ENCODE data around the gene TBC1D13.
"Not testable (repeated sequence)": the region's sequence is repeated elsewhere in the genome, so short reads cannot be mapped to it uniquely, and the experiment has no call there.

The TBC1D13 gene

DNA sequence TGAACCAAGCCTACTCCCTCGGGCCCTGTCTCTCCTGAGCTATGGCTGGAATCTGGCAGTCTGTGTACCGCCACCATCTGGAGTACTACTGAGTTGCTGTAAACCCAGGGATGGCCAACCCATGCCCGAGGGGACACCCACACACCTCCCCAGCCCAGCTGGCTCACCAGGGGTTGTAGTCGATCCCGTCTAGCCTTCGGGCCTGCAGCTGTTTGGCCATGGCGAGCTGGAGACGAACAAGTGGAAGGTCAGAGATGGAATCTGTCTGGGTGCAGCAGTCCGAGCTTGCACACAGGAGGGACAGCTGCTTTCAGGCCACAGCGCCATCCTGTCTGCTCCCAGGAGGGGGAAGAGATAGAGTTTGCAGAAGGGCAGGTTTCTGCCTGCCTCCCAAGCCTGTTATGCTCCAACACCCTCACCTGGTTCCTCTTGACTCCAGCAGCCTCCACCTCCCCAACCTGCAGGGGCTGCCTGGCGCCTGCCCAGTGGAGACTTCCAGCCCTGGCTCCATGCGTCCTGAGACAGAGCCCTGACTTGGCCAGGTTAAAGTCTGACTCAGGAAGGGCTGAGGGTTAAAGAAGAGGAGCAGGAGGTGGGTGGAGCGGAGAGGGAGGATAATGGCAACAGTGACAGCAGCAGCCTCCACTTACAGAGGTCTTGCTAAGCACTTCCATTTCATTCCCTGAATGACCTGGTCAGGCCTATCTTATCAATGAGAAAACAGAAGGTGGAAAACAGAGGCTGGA is 58.3 kb downstream of the TBC1D13 start:
- DNase-seq (ENCODE audit: low read depth in 2 of 2) = no peak

DNA sequence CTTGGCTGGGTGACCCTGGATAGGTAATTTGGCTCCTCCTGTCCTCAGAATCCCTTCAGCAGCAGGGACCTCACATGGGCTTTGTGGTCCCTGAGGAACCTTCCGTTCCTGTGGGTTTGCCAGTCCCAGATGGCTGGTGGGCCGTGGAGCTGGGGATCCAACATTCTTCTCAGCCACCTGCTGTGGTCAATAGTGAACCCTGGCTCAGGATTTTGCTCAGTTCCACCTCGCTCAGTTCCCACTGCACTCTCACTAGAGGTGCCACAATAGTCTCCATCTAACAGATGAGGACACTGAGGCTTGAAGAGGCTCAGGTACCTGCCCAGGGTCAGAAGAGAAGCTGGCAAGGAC is 59.6 kb downstream of the TBC1D13 start:
- no peak for DNase-seq (ENCODE audit: low read depth in 2 of 2)

DNA sequence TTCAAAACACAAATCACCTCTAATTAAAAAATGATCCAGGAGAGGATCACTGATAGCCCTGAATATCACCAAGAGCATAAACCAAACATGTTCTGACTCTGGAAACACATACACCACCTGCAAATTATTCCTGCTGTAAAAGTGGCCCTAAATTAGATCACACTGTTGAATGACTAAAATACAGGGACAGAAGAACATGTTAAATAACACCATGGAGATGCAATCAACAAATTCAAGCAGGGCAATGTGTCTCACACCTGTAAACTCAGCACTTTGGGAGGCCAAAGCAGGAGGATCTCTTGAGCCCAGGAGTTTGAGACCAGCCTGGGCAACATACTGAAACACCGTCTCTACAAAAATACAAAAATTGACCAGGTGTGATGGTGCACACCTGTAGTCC is 60.8 kb downstream of the TBC1D13 start:
- DNase-seq (ENCODE audit: low read depth in 2 of 2) = no peak

DNA sequence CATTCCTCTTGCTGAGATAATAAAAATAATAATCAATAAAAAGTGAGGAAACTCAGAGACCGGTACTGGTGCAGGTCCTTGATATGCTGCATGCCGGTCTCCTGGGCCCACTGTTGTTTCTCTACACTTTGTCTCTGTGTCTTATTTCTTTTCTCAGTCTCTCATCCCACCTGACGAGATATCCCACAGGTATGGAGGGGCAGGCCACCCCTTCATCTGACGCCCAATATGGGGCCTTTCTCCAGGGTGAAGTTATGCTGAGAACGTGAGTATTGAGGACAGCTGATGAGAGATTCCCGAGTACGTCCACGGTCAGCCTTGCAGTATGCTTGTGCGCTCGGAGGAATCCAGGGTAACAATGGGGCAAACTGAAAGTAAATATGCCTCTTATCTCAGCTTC is 64.0 kb downstream of the TBC1D13 start:
- DNase-seq (ENCODE audit: low read depth in 2 of 2) = not testable (repeated sequence)

DNA sequence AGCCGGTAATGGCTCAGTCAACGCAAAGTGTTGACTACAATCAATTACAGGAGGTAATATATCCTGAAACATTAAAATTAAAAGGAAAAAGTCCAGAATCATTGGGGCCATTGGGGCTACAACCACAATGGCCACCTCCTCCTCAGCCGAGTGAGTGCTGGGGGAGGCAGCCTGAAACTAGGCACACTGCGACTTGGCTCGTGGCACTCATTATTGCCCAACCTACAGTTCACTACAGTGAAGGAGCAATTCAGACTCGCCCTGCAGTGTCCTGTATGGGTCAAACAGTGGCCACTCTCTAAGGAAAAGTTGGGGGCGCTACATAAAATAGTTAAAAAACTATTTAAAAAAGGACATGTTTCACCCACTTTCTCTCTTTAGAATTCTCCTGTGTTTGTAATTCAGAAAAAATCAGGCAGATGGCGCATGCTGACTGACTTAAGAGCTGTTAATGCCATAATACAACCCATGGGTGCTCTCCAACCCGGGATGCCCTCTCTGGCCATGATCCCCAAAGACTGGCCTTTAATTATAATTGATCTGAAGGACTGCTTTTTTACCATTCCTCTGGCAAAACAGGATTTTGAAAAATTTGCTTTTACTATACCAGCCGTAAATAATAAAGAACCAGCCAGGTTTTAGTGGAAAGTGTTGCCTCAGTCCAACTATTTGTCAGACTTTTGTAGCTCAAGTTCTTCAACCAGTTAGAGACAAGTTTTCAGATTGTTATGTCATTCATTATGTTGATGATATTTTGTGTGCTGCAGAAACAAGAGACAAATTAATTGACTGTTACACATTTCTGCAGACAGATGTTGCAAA is 64.9 kb downstream of the TBC1D13 start:
- not testable (repeated sequence) for DNase-seq (ENCODE audit: low read depth in 2 of 2)

DNA sequence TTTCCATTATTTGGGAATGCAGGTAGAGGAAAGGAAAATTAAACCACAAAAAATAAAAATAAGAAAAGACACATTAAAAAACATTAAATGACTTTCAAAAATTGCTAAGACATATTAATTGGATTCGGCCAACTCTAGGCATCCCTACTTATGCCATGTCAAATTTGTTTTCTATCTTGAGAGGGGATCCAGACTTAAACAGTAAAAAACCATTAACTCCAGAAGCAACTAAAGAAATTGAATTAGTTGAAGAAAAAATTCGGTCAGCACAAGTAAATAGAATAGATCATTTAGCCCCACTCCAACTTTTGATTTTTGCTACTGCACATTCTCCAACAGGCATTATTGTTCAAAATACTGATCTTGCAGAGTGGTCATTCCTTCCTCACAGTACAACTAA is 65.6 kb downstream of the TBC1D13 start:
- DNase-seq (ENCODE audit: low read depth in 2 of 2) = not testable (repeated sequence)

DNA sequence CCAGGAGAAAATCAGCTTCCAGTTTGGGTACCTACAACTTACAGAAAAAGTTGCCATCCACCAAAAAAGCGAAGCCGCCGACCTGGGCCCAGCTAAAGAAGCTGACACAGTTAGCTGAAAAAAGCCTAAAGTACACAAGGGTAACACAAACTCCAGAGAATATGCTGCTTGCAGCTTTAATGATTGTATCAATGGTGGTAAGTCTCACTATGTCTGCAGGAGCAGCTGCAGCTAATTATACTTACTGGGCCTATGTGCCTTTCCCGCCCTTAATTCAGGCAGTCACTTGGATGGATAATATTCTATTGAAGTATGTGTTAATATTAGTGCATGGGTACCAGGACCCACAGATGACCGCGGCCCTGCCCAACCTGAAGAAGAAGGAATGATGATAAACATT is 67.4 kb downstream of the TBC1D13 start:
- not testable (repeated sequence) for DNase-seq (ENCODE audit: low read depth in 2 of 2)

DNA sequence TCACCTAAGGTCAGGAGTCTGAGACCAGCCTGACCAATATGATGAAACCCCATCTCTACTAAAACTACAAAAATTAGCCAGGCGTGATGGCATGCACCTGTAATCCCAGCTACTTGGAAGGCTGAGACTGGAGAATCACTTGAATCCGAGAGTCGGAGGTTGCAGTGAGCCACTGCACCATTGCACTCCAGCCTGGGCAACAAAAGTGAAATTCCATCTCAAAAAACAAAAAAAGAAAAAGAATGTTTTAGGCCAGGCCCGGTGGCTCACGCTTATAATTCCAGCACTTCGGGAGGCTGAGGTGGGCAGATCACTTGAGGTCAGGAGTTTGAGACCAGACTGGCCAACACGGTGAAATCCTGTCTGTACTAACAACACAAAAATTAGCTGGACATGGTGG is 71.4 kb downstream of the TBC1D13 start:
- not testable (repeated sequence) for DNase-seq (ENCODE audit: low read depth in 2 of 2)
